NCI-H82 treated with DMSO at 0.1 percent for 48 hours (cell line): ENCODE measurements around the gene MRPL53.
"Not testable (repeated sequence)": the region's sequence is repeated elsewhere in the genome, so short reads cannot be mapped to it uniquely, and the experiment has no call there.

Experiments
- DNase-seq: peaks from one replicate; lab custom pipeline; 2025; ENCODE audit not compliant: unreplicated experiment; lab: John Stamatoyannopoulos, UW

Gene MRPL53

DNA sequence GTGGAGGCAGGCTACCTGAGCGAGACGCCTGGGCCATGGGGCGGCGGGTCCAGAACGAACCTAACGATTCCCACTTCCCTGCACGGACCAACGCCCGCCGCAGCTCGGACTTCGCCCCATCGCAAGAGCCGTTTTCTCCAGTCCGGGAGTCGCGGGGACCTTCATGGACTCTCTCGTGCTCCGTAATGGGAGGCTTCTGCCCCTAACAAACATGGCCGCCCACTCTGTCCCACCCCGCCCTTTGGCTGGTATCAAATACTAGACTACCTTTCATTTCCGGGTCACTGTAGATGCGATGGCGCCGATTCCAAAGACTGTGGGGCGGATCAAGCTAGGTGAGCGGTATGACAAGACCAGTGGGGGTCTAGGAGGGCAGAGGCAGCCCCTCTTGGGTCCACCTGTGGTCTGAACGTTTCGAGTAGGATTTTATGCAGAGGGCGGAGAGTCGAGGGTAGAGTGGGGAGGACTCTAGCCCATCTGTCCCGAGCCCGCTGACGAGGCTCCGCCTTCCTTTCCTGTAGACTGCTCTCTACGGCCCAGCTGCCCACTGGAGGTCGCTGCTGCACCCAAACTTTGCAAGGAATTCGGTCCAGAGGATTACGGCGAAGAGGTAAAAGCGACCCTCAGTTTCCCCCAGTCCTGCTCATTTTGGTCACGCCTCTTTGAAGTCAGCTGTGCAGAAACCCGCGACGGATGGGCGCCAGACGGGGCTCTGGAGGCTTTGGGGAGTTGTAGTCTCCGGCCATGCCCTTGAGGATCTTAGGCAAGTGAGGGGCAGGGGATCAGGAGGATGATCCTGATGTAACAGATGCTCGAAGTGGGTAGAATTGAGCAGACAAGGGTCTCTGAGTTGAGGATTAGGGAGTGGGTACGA is 10.6 kb upstream of the MRPL53 start, which contains the start of the genes CCDC142 and TTC31:
Gene CCDC142, minus strand, starts transcription at position 198 of the 874 bp plus-strand sequence. Its CDS starts 161 bp downstream, at position 37.
Gene TTC31, plus strand, starts transcription at position 281 of the 874 bp plus-strand sequence. Its CDS starts 15 bp downstream, at position 296.
- DNase-seq, result peak; percentile 97

DNA sequence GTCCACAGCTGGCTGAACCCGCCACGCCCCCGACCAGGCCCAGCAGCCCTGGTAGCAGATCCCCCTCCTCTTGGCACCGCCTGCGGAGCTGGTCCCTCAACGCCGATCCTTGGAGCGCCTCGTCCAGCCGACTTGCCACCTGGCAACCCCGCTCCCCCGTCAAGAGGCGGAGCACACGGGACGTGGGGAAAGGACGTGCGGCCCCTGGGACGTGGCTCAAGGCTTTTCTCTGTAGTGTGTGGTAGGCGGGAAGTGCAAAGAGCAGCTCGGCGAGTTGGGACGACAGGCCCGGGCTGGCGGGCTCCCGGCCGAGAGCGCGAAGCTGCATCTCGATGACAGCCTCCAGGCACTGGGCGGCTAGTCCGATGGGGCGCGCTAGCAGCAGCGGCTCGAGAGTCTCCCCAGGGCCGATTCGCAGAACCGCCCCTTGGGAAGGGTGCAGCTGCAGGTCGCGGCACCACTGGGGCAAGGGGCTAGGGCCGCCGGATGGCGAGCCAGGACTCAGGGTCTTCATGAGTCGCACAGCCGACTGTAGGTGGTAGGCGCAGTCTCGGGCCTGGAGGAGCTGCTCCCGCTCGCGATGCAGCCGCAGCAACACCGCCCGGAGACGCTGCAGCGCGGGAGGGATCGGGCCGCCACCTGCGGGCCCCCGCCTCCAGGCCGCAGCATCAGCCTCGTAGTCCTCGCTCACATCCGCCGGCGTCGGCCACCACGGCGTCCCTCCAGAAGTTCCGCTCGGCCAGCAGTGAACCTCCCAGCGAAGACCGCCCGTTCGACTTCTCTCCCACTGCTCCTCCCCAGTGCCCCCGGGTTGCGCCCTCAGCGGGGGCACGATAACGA is 9.7 kb upstream of the MRPL53 start:
- no peak for DNase-seq

DNA sequence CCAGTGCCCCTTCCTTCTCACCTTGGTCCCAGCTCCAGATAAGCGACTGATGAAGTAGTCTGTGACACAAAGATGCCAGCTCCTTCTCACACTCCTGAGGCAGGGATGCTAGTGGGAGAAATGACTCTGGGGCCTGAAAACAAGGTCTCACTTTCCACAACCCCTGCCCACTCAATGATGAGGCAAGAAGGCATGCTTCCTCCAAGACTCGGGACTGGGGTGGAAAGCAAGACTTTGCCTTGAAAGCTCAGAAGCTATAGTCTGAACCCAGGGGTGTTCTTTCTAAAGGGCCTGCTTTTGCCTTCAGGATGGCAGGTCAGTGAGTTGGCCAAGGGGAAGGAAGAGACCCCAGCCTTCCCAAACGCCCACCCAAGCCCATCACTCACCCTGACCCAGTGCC is 9.0 kb upstream of the MRPL53 start:
- DNase-seq, result no peak

DNA sequence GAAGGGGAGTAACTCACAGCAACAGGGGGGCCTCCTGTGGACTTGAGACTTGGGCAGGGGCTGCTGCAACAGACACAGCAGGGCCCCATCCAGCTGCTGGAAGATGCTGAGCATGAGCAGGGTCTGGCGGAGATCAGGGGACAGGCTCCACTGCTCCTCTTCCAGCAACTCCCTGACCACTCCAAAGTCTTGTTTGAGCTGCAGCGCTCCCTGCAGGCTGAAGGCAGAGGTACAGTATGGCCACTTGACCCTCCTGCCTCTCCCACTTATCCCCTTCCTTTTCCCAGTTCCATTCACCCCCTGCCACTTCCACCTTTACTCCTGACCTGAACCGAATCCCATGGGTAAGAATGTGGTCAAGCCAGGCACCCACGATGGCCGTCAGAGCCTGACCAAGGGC is 2.4 kb upstream of the MRPL53 start:
- no peak for DNase-seq

DNA sequence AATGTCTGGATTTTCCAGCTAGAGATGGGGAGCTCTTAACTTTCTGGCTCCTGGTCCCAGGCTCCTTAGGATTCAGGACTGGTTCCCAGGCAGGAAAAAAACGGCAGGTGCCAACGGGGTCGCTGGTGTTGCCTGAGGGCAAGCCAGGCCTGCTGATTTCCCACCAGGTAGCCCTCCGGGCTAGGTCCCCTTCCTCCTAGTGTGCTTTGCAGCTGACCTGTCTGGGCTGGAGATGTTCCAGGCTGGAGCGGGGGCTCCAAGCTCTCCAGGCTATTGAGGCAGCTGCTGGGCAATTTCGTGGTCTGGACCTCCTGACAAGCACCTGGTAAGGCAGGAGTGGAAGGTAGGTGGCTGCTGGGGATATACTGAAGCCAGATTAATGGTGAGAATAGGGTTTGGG is 2.0 kb upstream of the MRPL53 start:
- DNase-seq, result no peak

DNA sequence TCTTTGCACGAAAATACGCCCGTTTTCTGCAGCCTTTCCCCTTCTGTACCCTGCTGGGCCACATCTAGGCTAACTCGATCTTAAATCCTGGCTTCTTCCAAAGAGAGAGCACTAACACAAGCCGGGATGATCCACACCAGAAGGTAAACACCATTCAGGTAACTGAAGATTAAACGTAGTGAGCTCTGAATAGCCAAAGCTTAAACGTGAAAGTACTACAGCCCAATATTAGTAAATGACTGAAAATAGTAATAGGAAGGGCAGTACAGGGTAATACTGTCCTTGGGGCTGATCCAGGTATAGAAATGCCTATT is 422 bp upstream of the MRPL53 start:
- DNase-seq, result no peak

DNA sequence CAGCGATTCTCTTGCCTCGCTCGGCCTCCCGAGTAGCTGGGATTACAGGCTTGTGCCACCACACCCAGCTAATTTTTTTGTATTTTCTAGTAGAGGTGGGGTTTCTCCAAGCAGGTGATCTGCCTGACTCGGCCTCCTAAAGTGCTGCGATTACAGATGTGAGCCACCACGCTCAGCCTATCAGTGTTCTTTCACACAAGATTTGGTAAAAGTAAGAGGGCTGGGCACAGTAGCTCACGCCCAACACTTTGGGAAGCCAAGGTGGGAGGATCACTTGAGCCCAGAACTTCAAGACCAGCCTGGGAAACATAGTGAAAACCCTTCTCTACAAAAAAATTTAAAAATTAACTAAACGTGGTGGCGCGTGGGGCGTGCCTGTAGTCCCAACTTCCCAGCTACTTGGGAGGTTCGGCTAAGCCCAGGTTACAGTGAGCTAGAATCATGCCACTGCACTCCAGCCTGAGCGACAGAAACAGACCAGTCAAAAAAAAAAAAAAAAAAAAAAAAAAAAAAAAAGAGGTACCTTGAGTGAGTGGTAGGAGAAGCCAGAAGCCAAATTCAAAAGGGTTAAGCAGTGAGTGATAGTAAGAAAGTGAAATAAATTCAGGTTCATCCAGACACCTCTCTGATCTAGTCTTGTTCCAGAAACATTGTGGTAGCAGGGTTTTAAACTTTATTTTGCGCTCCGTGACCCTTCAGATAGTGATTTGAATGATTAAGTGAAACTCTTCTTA is 981 bp downstream of the MRPL53 start:
- DNase-seq, result no peak

DNA sequence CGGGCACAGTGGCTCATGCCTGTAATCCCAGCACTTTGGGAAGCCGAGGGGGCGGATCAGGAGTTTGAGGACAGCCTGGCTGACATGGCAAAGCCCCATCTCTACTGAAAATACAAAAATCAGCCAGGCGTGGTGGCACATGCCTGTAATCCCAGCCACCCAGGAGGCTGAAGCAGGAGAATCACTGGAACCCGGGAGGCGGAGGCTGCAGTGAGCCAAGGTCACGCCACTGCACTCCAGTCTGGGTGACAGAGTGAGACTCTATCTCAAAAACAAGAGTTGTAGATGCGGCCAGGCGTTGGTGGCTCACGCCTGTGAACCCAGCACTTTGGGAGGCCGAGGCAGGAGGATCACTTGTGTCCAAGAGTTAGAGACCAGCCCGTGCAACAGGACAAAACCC is 1.7 kb downstream of the MRPL53 start:
- DNase-seq, result not testable (repeated sequence)

DNA sequence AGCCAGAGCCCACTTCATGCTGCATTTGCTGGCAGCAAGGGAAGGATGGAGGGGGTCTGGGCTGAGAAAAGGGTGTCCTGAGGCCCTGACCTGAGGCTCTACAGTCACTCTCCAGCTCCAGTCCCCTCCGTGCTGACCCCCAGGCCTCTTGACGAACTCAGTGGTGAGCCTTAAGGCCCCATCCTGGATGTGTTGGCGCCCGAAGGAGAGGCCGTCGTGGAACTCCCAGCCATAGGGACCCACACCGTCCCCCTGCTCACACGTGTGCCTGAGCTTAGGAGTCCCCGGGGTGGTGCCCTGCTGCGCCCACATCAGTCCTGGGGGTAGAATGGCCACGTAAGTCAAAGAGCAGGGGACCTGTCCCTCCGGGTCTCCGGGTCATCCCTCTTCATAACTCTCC is 8.1 kb downstream of the MRPL53 start:
- DNase-seq, result no peak

DNA sequence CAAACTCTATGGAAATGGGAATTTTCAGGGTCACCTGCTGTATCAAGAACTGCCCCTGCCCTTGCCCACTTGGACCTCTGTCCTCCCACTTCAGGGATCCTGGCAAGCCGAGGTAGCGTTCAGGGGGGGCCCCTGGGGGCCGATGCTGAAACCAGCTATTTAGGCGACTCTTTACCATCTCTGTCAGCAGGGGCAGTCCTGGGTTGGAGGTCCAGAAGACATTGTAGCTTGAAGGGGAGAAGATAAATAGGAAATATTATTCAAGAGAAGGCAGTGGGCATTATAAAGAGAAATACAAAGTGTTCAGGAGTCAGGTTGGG is 9.7 kb downstream of the MRPL53 start:
- no peak for DNase-seq

DNA sequence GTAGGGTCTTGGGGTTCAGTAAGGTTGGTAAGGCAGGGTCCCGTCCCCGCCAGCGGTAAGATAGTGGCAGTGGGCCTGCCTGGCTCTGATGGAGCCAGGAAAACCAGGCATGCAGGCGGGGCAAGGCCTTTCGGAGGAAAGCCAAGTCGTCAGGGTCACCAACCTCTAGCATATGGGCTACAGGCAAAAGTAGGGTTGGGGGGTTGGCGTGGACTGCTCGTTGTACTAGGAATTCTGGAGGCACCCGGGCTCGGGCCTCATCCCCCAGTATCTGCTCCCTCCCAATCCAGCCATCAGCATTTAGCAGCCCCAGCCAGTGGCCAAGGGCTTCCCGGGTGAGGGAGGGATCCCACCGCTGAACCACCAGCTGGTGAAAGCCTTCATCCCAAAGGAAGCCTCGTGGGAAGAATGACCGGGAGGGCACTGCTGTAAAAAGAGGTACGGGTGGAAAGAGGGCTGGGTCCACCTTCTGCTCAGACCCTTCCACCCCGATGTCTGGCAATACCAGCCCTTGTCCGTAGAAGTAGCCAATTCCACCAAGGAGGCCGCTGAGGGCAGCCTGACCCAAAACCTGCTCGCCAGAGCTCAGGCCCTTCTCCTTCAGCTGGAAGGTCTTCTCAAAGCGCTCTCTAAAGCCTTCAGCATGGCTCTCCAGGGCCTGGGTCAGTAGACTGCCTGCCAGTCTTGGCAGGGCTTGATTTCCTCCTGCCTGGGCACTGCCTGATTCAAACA is 10.3 kb downstream of the MRPL53 start:
- DNase-seq, result no peak

DNA sequence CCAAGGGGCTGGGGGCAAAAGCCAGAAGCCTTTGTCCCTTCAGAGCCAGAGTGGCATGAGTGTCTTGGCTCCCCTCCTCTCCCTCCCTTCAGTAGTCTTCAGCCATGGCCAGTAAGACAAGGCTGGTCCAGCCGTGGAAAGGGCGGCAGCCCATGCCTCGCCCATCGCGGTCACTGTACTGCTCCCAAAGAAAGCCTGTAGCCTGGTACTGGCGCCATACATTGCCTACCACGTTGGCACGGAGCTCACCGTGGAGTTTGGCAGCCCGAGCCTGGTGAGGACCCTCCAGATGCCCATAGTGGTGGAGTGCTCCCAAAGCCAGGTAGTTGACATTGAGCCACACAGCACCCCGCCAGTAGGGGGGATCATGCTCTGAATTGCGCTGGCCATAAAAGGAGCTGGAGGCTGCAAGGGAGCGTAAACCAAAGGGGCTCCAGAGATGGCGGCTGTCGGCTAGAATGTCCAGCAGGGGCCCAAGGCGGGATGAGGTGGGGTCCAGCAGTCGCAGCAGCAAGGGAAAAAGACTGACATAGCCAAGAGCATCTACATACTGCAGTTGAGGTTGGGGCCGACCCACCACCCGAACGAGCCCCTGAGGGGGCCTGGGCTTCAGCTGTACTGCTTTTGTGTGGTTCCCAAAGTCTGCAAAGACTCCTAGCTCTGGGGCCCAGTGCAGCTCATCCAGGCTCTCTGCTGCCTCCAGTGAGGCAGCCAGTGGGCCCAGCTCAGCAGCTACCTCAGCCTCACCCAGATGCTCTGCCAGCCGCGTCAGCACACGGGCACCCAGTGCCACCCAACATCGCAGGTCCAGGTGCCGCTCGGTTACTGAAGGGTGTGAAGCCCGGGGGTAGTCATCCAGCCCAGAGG is 11.1 kb downstream of the MRPL53 start:
- DNase-seq, result no peak

DNA sequence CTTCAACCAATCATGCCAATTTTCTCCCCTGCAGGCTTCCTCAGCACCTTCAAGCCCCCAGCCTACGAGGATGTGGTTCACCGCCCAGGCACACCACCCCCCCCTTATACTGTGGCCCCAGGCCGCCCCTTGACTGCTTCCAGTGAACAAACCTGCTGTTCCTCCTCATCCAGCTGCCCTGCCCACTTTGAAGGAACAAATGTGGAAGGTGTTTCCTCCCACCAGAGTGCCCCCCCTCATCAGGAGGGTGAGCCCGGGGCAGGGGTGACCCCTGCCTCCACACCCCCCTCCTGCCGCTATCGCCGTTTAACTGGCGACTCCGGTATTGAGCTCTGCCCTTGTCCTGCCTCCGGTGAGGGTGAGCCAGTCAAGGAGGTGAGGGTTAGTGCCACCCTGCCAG is 12.3 kb downstream of the MRPL53 start:
- DNase-seq, result not testable (repeated sequence)

DNA sequence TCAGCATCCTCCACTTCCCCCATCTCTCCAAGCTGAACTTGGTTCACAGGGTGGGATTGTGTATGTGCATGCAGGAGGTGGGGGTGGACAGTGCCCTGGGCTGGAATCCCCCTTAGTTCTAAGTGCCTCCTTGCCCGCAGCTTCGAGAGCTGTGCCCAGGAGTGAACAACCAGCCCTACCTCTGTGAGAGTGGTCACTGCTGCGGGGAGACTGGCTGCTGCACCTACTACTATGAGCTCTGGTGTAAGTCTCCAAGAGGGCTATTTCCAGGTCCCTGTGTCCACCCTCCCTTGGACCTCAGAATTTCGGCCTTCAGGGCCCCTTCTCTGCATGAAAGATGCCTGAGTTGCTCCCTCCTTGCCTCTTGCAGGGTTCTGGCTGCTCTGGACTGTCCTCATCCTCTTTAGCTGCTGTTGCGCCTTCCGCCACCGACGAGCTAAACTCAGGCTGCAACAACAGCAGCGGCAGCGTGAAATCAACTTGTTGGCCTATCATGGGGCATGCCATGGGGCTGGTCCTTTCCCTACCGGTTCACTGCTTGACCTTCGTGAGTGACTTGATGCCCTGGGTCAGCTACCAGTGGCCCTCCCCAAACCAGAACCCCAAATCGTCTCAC is 12.9 kb downstream of the MRPL53 start:
- DNase-seq, result not testable (repeated sequence)

DNA sequence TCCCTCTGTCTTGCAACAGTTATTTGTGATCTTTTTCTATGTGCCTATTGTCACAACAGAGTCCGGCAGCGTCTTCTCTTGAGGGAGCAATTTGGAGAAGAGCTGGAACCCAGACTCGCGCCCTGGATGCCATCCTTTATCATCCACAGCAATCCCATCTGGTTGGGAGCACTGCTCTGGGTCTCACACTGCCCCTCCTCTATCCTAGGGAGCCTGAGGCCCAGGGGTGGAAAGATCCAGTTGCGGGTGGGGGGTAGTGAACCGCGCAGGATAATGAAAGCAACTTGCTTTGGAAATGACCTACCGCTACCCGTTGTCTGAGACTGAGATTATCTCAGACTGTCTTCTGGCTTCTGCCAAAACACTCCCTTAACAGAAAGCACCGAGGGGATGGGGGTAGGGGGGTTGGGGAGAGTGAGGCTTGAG is 13.5 kb downstream of the MRPL53 start:
- DNase-seq, result no peak

DNA sequence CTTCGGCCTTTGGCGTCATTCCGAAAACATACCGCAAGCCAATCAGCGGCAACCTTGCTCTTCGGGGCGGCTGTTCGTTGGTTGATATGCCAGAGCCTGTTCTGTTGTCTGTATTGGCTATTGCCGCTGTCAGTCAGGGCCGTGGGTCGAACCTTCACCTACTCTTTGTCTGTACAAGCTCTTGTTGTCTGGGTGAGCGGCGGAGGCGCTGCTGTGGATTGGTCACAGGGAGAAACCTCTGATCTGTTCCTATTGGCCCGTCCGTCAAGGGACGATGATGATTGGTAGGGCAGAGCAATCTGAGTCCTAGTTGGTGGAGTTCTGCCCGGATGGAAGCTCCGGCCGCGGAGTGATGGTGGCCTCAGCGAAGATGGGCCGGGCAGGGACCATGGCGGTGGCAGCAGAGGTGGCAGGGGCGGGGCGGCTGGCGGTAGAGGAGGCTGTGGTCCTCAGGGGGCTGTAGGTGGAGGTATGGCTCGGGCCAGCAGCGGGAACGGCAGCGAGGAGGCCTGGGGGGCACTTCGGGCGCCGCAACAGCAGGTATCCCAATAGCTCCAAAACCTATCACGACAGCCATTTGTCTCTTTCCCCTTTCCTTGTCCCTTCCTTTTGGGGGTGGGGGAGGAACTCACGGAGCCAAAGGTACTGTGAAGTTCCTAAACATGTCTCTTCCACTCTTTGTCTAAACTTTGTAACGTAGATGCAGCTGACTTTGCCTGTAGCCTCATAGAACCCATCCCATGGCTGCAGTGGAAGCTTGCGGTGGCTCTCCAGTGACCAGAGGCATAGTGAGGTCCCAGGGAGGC is 14.1 kb downstream of the MRPL53 start, which contains the start of gene WBP1:
Gene WBP1, plus strand, starts transcription at position 307 of the 806 bp plus-strand sequence. Its CDS starts 165 bp downstream, at position 472.
- peak; percentile 100 for DNase-seq

DNA sequence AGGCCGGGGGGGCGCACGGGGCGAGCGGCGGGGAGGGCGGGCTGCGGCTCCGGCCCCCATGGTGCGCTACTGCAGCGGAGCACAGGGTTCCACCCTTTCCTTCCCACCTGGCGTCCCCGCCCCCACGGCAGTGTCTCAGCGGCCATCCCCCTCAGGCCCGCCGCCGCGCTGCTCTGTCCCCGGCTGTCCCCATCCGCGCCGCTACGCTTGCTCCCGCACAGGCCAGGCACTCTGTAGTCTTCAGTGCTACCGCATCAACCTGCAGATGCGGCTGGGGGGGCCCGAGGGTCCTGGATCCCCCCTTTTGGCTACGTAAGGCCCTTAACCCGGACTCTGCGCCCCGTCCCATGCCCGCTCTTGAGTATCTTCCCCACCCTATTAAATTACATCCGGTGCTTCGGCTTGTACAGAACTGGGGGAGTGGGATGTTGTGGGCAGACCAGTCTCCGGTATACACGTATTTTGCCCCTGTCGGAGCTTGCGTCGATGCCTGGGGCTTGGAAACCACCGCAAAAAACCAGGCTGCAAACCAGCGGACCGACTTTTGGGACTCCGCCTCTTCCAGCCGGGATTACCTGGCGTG is 14.8 kb downstream of the MRPL53 start:
- peak; percentile 40 for DNase-seq

DNA sequence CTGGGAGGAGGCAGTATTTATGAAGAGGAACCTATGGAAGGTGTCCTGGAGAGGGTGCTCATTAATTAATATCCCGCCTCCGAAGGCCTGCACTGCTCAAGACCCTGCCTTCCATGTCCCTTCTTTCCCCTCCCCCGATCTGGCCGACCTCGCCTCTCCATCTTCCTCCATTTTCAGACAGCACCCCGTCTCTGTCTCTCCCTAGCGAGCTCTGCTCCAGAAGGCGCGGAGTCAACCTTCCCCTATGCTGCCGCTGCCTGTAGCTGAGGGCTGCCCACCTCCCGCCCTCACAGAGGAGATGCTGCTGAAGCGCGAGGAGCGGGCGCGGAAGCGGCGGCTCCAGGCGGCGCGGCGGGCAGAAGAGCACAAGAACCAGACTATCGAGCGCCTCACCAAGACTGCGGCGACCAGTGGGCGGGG is 15.3 kb downstream of the MRPL53 start:
- no peak for DNase-seq
